Measurements from ENCODE around the gene ARL8B. TPM values are rescaled to one million over a fixed set of nuclear protein-coding genes. Genes with fewer than 3 reads are reported as not detected.
"Not testable (repeated sequence)": the region's sequence is repeated elsewhere in the genome, so short reads cannot be mapped to it uniquely, and the experiment has no call there.

Gene ARL8B
- polyA plus RNA-seq, 1 donor from 2014 or later, result 103 TPM

GRCh38 chr3:5181469-5182141 is 59.5 kb downstream of the ARL8B start:
- H2AFZ ChIP-seq (ENCODE audit: low read depth, low read length), result no peak overlapping the region
- H3K36me3 ChIP-seq (ENCODE audit: insufficient read depth, low read length), result peaks cover 8% of the 10 kb centered on the region
- H3K4me2 ChIP-seq (ENCODE audit: low read length), result no peak overlapping the region
- H3K4me3 ChIP-seq (ENCODE audit: low read length), result no peak overlapping the region
- TF ChIP-seq CTCF (IDR thresholded peaks at IDR 0.05; ENCODE audit: poor library complexity, severe bottlenecking) (no peak), RAD21 (conservative IDR thresholded peaks at IDR 0.05) (no peak), SMC3 (conservative IDR thresholded peaks at IDR 0.05; ENCODE audit: poor library complexity) (no peak), EP300 (conservative IDR thresholded peaks at IDR 0.05; ENCODE audit: poor library complexity, severe bottlenecking) (no peak), REST (IDR thresholded peaks at IDR 0.05; ENCODE audit: borderline replicate concordance) (no peak), POLR2AphosphoS5 (IDR thresholded peaks at IDR 0.05) (no peak), MXI1 (conservative IDR thresholded peaks at IDR 0.05; ENCODE audit: poor library complexity, severe bottlenecking) (no peak), EZH2 (IDR thresholded peaks at IDR 0.05; ENCODE audit: borderline replicate concordance, insufficient read depth, low read length, poor library complexity, severe bottlenecking) (no peak), TAF1 (IDR thresholded peaks at IDR 0.05; ENCODE audit: low read depth) (no peak)
- H3K9ac ChIP-seq (ENCODE audit: low read length), result no peak overlapping the region
- H3K9me2 ChIP-seq (ENCODE audit: insufficient read depth, low read length), result no peaks in the 10 kb centered on the region
- H3K27me3 ChIP-seq (ENCODE audit: insufficient read depth, low read depth, low read length), result no peaks in the 10 kb centered on the region
- H3K79me2 ChIP-seq (replicated peaks; ENCODE audit: insufficient read depth, low read length), result no peaks in the 10 kb centered on the region
- H4K20me1 ChIP-seq (ENCODE audit: insufficient read depth), result no peaks in the 10 kb centered on the region
- H3F3A ChIP-seq (ENCODE audit: insufficient read depth, low read length, poor library complexity, severe bottlenecking), result no peaks in the 10 kb centered on the region
- no peak overlapping the region for H3K27ac ChIP-seq (ENCODE audit: low read length)
- no peaks in the 10 kb centered on the region for H3K9me3 ChIP-seq (ENCODE audit: low read length)

- not testable (repeated sequence) for H3K4me3 ChIP-seq (ENCODE audit: low read length); H2AFZ ChIP-seq (ENCODE audit: low read depth, low read length); H3K79me2 ChIP-seq (replicated peaks; ENCODE audit: insufficient read depth, low read length); H3K4me2 ChIP-seq (ENCODE audit: low read length); H3K27me3 ChIP-seq (ENCODE audit: insufficient read depth, low read depth, low read length); H3F3A ChIP-seq (ENCODE audit: insufficient read depth, low read length, poor library complexity, severe bottlenecking); H4K20me1 ChIP-seq (ENCODE audit: insufficient read depth); H3K27ac ChIP-seq (ENCODE audit: low read length); H3K9me3 ChIP-seq (ENCODE audit: low read length); H3K9me2 ChIP-seq (ENCODE audit: insufficient read depth, low read length); H3K9ac ChIP-seq (ENCODE audit: low read length); H3K36me3 ChIP-seq (ENCODE audit: insufficient read depth, low read length)
These were observed 61.6 kb downstream of the ARL8B start for GRCh38 chr3:5183714-5184113.

Data from neural cell (in vitro differentiated cells).